Measurements from ENCODE around the gene LRMDA.

LRMDA gene

DNA sequence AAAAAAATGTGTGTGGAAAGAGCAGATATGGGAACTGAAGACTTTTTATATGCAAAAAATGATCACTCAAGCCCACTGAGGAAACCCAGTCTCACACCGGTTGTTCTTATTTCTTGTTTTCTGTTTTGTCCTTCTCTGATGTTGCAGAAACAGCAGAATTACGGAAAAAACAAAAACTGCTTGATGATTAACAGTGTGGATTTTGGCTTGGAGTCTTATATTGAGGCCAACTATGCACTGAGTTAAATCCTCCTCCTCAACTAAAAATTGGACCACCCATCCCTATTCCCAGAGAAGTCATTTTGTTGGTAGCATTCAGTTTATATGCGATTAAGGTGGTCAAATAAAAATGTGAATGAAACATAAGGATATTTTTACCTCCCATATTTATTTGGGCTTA, 246.1 kb downstream of the LRMDA start:
- Mint-ChIP-seq H3K27me3 (peaks cover 7% of the 10 kb centered on the region), H3K27ac (no peak overlapping the region), H3K9me3 (no peaks in the 10 kb centered on the region), H3K4me3 (no peak overlapping the region), H3K4me1 (no peaks in the 10 kb centered on the region)
- ATAC-seq, result no peak
- no peak for DNase-seq

DNA sequence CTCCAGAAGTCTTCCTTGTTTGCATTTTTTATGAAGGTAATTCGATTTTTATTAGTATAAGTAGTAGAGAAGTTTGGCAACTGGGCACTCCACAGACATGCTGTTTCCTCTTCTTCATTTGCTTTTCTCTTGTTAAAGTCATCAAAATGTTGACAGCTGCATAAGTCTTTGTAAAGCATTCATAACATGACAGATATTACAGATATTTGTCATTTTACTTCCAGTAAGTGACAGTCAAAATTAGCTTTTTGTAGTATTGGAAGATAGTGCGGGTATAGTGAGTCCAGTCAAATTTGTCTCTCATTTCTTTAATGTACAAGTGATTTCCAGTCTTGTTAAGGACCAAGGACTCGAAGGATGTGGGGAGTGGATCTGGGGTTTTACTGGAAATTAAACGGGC, 247.1 kb downstream of the LRMDA start:
- ATAC-seq, result no peak
- H3K4me3 Mint-ChIP-seq, result no peak overlapping the region
- H3K27me3 Mint-ChIP-seq, result peaks cover 7% of the 10 kb centered on the region
- H3K9me3 Mint-ChIP-seq, result no peaks in the 10 kb centered on the region
- no peaks in the 10 kb centered on the region for H3K4me1 Mint-ChIP-seq
- no peak overlapping the region for H3K27ac Mint-ChIP-seq
- DNase-seq, result no peak

DNA sequence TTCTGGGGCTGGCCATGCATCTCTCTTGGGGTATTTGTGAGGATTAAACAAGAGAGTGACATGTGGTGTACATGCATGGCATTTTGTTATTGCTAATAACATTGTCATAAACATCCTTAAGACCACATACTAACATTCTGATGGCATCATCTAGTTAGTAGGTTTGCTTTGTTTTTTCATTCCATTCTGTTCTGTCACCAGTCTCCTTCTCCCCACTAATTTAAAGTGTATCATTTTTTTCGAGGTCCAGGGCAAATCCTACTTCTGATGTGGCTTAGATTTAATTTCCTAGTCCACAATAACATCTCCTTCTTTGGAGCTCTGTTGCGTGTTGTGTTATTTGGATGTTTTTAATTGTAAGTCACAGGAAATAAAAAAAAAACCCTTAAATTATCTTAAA, 248.1 kb downstream of the LRMDA start:
- DNase-seq (no peak), ATAC-seq (no peak)
- H3K4me3 Mint-ChIP-seq, result no peak overlapping the region

DNA sequence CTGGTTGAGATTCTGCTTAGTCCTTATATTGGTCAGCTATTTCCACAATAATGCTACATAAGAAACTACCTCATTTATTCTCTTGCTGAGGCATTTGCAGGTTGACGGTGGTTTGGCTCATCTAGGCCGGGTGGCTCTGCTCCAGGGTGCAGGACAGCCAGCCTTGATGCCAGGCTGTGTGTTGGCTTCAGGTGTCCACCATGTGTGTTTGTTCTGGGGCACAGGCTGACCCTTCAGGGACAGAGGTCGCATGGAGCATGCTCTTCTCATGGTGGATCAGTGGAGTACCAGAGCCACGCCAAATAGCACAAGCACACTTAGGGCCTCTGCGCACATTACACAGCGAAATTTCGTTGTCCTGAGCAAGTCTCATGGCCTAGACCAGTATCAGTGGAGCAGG, 249.9 kb downstream of the LRMDA start:
- Mint-ChIP-seq H3K9me3 (no peaks in the 10 kb centered on the region), H3K4me1 (no peaks in the 10 kb centered on the region), H3K27ac (no peak overlapping the region), H3K27me3 (no peaks in the 10 kb centered on the region), H3K4me3 (no peak overlapping the region)
- no peak for DNase-seq
- ATAC-seq, result no peak

More for the DNA sequence above, 248.1 kb downstream of the LRMDA start:
- Mint-ChIP-seq H3K27ac (no peak overlapping the region), H3K4me1 (no peaks in the 10 kb centered on the region), H3K27me3 (peaks cover 4% of the 10 kb centered on the region), H3K9me3 (no peaks in the 10 kb centered on the region)

DNA sequence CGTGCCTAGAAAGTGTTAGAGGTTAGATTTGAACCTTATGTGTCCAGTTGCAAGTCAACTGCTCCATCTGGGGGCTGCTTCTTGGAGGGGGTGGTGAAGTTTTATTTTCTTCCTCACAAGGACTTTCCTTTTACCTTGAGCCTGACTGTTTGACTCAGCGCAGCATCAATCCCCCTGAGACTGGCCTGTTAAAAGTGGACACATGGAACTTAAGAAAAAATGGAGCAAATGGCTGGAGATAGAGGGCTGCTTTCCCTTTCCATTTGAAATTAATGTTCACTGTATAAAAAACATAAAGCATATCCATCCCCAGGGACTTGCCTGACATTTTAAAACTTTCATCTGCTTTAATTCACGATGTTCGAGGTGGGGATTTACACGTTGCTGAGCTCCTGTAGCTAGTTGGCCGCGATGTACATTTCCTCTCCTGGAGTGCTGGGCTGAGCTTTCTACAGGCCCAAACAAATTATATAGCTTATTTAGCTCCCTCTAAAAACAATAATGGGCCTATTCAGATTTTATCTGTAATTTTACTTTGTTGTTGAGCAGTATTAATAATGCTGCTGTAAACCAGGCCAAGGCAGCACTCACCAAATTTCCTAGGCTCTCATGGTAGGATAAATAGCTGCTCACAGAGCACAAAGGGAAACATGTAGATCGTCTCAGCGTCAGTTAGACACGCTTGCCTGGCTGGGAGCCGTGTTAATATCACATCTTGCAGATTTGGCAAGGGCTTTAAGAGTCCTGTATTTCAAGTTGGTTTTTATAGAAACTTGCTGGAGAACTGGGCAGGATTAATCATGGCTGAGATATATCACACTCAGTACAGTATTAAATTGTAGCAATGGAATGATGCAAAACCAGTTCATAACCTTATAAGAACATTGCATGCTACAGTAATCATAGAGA, 251.5 kb downstream of the LRMDA start:
- DNase-seq (no peak), ATAC-seq (no peak)
- no peak overlapping the region for H3K27ac Mint-ChIP-seq
- H3K27me3 Mint-ChIP-seq, result no peaks in the 10 kb centered on the region
- H3K4me3 Mint-ChIP-seq, result no peak overlapping the region
- peaks cover under 1 to 6% of the 10 kb centered on the region in 2 donors for H3K9me3 Mint-ChIP-seq
- no peaks in the 10 kb centered on the region for H3K4me1 Mint-ChIP-seq

DNA sequence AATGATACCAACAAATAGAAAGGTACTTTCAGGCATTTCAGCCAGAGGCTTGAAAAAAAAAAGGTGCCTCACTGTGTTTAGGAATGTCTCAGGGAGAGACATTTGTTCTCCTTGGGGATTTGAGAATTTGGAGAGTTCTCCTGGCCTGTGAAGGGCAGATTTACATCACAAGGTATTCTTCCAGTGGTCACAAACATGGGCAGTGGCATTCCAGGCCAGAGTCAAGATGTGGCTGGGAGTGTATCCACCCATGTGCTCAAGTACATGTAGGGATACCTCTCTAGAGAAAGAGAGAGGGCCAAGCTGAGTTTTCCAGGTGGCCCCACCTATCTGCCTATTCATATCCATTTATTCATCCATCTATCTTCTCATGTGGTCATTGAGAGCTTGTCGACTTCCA, 253.8 kb downstream of the LRMDA start:
- Mint-ChIP-seq H3K27me3 (no peaks in the 10 kb centered on the region), H3K4me3 (no peak overlapping the region), H3K27ac (no peak overlapping the region), H3K9me3 (peaks cover 6 to 11% of the 10 kb centered on the region in 2 donors), H3K4me1 (no peaks in the 10 kb centered on the region)
- DNase-seq (no peak), ATAC-seq (no peak)

DNA sequence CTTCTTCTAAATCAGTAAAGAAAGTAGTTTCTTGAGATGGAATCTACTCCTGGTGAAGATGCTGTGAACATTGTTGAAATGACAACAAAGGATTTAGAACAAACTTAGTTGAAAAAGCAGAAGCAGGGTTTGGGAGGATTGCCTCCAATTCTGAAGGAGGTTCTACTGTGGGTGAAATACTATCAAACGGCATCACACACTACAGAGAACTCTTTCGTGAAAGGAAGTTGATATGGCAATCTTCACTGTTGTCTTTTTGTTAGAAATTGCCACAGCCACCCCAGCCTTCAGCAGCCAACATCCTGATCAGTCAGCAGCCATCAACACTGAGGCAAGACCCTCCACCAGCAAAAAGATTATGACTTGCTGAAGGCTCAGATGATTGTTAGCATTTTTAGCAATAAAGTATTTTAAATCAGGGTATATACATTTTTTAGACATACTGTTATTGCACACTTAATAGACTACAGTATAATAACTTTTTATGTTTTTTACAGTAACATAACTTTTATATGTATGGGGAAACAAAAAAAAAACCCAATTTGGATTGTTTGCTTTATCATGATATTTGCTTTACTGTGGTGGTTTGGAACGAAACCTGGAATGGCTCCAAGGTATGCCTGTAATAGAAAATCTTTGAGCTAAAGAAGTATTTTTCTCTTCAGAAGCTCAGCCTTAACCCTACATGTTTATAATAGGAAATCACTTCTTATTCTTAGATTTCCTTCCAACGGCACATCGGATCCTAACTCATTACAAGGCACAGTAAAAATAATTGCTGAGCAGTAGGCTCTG, 257.3 kb downstream of the LRMDA start:
- DNase-seq (no peak), ATAC-seq (no peak)
- H3K27ac Mint-ChIP-seq, result no peak overlapping the region
- H3K27me3 Mint-ChIP-seq, result peaks cover 5% of the 10 kb centered on the region
- H3K4me1 Mint-ChIP-seq, result no peaks in the 10 kb centered on the region
- H3K4me3 Mint-ChIP-seq, result no peak overlapping the region
- H3K9me3 Mint-ChIP-seq, result peaks cover 6 to 11% of the 10 kb centered on the region in 2 donors

DNA sequence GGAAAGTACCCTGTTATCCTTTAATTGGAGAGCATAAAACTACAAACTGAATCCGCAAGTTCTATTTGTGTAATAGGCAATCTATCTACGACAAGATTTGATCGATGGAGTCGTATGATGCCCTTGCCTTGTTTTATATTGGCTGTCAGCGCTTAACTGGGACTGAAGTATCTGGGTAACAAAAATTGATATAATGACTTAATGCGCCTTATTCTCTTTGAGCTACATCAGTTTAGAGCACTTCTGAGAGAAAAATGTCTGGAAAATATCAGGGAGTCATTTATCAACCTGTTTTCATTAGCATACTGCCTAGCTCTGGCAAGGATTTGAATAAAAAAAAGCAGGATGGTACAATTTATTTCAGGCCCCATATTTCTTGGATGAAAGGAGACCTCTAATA, 262.1 kb downstream of the LRMDA start:
- no peak for DNase-seq
- Mint-ChIP-seq H3K4me1 (no peaks in the 10 kb centered on the region), H3K9me3 (peaks cover 0 to 6% of the 10 kb centered on the region in 2 donors), H3K4me3 (no peak overlapping the region), H3K27ac (no peak overlapping the region), H3K27me3 (peaks cover 5% of the 10 kb centered on the region)
- no peak for ATAC-seq

DNA sequence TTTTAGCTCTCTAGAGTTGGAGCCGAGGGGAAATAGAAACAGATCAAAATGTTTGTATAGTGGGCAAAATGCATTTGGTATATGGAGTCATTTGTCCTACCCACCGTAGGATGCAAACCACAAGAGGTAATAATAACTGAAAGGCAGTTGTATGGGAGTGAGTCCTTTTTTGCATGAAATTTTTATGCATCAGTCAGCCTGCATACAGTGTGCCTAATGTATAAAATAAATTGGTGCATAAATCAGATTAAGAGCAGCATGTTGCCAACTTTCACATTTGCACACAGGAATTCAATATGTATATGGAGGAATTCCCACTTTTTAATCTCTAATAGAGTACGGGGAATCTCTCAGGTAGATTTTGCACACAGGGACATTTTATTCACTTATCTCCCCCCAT, 262.8 kb downstream of the LRMDA start:
- DNase-seq (no peak), ATAC-seq (no peak)
- Mint-ChIP-seq H3K9me3 (peaks cover 0 to 6% of the 10 kb centered on the region in 2 donors), H3K27me3 (peaks cover 5% of the 10 kb centered on the region), H3K27ac (no peak overlapping the region), H3K4me1 (no peaks in the 10 kb centered on the region), H3K4me3 (no peak overlapping the region)

DNA sequence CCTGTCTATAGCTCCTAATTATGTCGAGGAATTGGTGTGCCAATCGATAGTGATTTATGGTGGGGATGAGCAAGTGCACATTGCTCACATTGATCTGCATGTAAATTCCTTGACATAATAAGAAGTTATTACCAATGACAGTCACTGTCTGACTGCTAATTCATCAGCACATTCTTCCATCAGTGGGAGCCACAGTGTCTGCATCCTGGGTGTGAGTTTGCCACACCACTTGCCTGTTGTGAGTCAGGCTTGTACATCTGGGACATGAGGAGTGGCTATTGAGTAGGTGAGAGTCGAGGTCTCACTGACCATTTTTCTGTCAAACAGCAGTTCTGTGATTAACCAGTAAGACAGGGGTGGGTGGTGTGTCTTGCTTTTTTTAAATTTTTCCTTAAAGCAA, 263.4 kb downstream of the LRMDA start:
- DNase-seq (no peak), ATAC-seq (no peak)
- Mint-ChIP-seq H3K27me3 (peaks cover 5% of the 10 kb centered on the region), H3K27ac (no peak overlapping the region), H3K4me1 (no peaks in the 10 kb centered on the region), H3K9me3 (peaks cover 0 to 6% of the 10 kb centered on the region in 2 donors), H3K4me3 (no peak overlapping the region)

DNA sequence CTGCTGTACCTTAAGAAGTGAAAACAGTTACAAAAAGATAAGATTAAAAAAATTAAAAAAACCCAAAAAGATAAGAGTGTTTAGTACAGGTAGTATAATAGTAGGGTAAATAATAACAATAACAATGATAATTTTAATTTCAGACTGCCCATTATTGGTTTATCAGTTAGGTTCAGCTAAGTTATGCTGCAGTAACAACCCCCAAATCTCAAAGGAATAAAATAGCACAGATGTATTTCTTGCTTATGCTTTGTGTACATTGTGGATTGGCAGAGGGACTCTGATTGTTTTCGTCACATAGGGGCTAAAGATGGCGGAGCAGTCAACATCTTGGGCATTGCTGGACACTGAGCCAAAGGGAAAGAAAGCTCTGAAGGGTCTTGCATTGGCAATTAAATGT, 264.6 kb downstream of the LRMDA start:
- DNase-seq (no peak), ATAC-seq (no peak)
- Mint-ChIP-seq H3K9me3 (peaks cover 0 to 6% of the 10 kb centered on the region in 2 donors), H3K4me1 (no peaks in the 10 kb centered on the region), H3K27me3 (peaks cover 5% of the 10 kb centered on the region), H3K4me3 (no peak overlapping the region), H3K27ac (no peak overlapping the region)

DNA sequence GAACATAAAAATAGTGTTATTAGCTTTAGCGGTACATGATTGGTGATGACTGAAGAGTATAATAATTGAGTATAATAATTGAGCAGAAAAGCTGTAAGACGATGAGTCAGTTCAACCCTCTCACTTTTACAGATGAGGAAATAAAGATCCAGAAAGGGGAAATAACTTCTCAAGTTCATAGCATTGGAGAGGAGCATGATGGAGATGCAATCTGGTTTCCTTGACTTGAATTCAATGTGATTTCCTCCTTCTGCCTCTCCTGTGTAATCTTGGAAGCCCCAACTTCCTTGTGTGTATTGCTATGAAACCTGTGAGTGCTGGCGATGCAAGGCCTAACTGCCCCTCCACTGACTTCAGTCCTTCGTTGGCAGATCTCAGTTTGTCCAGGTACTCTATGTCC, 265.1 kb downstream of the LRMDA start:
- Mint-ChIP-seq H3K9me3 (peaks cover 0 to 6% of the 10 kb centered on the region in 2 donors), H3K27ac (peak overlapping the region in 1 of 2 donors; percentile 44), H3K4me3 (no peak overlapping the region), H3K27me3 (peaks cover 5% of the 10 kb centered on the region), H3K4me1 (no peaks in the 10 kb centered on the region)
- DNase-seq (no peak), ATAC-seq (no peak)

DNA sequence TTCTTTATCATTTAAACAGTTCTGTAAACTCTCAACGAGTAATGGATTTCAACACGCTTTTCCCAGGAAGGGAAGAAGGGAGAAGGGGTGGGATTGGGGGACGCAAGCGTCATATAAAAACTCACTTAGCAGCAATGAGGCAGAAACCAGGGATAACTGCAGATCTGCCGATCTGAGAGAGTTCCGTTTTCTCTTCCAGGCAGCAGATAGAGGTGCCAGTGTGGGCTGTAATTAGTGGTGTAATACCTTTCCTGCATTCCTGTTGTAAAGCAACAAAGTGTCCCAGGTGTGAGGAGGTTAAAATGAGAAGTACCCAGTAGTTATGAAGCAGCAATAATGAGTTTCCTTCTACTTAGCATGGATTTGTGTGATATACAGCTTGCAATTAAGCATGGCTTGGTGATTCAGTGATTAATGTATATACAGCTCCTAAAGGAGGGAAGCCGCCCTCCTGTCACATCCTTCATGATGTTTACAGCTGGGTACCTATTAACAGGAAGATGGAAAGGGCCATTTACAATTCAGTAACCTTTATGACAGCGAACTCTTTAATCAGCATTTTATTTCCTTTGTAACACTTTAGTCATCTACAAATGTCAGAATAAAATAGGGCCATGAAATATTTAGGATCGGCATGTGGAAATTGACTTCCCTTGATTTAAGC, 271.9 kb downstream of the LRMDA start:
- Mint-ChIP-seq H3K4me3 (no peak overlapping the region), H3K27me3 (peaks cover 24% of the 10 kb centered on the region), H3K9me3 (no peaks in the 10 kb centered on the region), H3K27ac (no peak overlapping the region), H3K4me1 (no peaks in the 10 kb centered on the region)
- DNase-seq, result no peak
- no peak for ATAC-seq

DNA sequence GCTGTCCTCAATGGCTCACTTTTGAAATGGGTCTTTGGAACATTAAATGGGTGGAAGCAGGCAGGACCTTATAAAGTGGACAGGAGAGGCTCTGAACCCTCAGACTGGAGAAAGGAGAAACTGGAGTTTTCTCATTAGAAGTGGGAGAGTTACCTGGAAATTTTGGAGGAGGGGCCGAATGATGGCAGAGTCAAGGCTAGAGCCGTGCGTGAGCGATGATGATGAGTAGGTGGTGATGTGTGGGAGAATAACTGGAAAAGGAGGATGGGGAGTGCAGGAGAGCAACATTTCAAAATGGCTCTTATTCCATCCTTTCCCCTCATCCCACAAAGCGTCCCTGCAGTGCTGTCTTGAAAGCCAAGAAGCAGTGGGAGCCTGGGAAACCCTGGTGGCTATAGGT, 274.0 kb downstream of the LRMDA start:
- H3K27me3 Mint-ChIP-seq, result peaks cover 34% of the 10 kb centered on the region
- no peaks in the 10 kb centered on the region for H3K9me3 Mint-ChIP-seq
- ATAC-seq, result no peak
- H3K4me1 Mint-ChIP-seq, result no peaks in the 10 kb centered on the region
- DNase-seq, result no peak
- no peak overlapping the region for H3K4me3 Mint-ChIP-seq
- peak overlapping the region in 1 of 2 donors; percentile 22 for H3K27ac Mint-ChIP-seq

DNA sequence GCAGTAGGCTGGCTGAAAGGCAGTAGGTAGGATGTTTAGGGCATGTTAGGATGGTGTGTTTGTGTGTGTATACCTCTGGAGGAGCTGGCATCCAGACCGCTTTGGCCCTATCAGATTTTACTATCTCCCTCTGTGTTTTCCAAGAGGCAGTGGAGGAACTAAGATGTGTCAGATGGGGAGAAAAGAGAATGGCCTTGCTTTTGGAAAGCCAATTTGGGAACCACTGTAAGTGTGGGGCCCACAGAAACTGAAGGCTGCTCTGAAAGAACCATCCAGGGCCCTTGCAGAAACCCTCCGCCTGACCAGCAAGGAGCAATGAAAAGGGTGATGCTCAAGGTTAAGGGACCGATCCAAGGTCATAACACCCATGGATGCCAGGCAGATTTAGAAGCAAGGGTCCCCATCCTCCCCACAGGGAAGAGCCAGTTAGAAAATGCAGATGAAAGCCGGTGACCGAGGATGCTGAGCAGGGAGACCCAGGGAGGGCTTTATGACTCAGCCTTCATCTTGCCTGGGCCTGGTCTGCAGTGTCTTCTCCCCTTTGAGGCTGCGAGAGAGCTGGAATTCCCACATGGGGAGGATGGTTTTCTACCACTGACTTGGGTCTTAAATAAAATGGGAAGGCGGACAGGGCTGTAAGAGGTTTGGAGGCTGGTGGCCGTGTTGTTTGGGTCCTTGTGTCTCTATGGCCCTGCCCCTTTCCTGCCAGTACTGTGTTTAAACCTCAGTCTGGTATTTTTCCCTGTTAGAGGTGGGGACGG, 275.8 kb downstream of the LRMDA start:
- H3K27me3 Mint-ChIP-seq, result peaks cover 39% of the 10 kb centered on the region
- DNase-seq, result no peak
- ATAC-seq, result no peak
- H3K27ac Mint-ChIP-seq, result no peak overlapping the region
- no peak overlapping the region for H3K4me3 Mint-ChIP-seq
- no peaks in the 10 kb centered on the region for H3K4me1 Mint-ChIP-seq
- no peaks in the 10 kb centered on the region for H3K9me3 Mint-ChIP-seq

Measured in stimulated activated naive CD8-positive, alpha-beta T cell treated with anti-CD3 and anti-CD28 coated beads, Interleukin-15, amount 100 ng/mL, for 72 hours (primary cell).